ENCODE measurements around the gene DDAH1. TPM values are rescaled to one million over a fixed set of nuclear protein-coding genes. Genes with fewer than 3 reads are reported as not detected.

DDAH1 gene
- total RNA-seq, 1 donor from 2014 or later: 8.3 TPM

DNA sequence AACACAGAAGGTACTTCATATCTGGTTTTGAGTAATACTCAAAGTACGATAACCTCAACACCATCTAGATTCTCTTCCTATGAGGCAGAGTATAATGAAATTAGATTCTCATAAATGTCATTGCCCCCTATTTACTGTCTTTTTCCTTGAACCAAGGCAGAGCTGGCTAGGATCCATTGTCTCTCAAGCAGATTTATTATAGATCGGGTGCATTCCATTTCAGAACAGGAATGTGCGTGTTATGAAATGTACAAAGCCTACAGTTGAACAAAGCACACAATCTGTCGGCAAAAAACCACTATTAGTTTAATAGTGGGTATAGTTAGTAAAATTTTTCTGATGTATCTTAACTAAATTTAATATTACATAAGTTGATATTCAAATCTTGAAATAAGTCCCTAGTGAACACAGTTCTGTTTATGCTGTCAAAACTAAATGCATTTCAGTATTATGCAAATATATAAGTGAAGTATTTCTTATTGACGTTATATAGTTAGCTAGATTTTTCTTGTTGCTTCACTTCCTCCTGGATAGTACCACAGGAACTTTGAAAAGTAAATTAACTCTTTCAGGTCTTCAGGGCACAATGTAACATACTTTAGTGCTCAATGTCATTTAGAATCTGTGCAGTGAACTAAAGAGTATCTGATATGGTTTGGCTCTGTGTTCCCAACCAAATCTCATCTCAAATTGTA, 92.1 kb downstream of the DDAH1 start:
- intact Hi-C loops (cut with DNase I): no loop called here
- DNase-seq (ENCODE audit: missing footprints) (no peak), ATAC-seq (no peak)

DNA sequence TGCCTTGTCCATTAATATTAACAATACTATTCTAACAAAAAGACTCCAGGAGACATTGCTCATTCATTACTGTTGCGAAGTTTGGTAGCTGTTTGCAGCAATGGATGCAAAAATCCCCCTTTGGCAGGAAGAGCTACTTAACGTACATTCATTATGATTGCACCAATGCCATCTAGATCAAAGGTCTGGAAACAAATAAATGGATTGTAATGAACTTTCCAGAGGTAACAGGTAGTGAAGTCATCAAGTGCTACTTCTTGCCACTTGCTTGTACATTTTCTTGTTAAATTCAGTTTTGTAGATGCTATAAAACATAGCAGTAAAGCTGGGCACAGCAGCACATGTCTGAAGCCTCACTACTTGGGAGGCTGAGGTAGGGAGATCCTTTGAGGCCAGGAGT, 93.9 kb downstream of the DDAH1 start:
- DNase-seq (ENCODE audit: missing footprints) (no peak), ATAC-seq (no peak)
- intact Hi-C loops (cut with DNase I): no loop called here

DNA sequence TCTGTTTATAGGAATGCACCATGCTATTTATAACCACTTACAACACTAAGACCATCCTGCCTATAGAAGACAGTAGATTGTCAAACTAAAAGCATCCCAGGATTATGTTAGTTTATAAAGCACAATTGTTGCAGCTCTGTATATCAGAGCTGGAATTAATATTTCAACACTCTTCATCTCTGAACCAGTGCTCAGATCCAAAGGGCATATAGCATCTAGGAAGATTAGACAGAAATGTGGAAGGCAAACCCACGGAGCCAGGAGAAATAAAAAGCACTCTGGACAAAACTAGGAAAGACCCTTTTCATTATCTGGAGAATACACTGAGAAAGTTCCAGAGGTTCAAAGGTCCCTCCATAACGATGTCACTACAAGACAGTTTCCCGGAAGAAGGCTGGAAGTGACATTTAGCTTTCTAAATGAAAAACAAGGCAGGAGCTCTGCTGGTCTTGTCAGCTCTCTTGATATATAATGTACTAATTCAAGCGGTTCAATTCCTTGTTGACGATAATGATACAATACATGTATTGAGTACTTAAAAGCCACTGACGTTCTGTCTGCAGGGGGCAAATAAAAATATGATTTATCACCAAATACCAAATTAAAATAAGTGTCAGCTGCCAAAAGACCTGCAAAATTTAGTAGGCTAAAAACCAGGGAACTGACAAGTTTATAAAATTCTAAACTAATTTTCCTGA, 96.7 kb downstream of the DDAH1 start:
- ATAC-seq (no peak), DNase-seq (ENCODE audit: missing footprints) (no peak)
- intact Hi-C loops (cut with DNase I): no loop called here

DNA sequence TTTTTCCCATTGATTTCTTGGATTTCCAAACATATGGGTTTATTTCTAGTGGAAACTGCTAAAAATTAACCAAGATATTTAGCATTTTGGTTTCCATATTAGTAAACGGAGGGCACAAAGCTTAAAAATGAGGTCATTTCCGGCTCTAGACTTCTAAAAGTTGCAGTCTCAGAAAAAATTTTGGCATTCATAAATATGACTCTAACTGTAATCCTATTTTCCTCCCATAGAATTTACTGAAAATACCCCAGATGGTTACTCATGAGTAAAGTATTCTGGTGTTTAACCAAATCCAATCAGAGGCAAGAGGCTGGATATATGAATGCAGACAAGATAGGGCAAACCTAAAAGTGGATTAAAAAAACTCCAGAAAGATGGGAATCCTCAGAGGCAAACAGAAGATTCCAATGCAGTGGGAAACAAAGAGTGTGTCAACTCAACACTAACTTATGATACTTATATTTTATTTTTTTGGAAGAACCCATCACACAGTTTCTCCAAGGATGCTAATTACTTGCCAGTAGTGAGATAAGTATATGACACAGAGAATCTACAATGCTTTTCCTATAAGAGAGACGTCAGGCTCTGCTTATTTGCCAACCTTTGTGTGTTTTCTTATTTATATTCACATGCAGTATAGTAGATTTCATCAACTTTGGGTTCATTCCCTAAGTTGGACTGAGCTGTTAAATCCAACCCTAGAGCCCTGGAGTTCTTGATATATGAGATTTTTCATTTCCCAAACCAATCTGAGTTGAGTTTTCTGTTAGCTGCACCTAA, 98.4 kb downstream of the DDAH1 start:
- no peak for ATAC-seq
- no peak for DNase-seq (ENCODE audit: missing footprints)
- intact Hi-C loops (cut with DNase I): no loop called here

DNA sequence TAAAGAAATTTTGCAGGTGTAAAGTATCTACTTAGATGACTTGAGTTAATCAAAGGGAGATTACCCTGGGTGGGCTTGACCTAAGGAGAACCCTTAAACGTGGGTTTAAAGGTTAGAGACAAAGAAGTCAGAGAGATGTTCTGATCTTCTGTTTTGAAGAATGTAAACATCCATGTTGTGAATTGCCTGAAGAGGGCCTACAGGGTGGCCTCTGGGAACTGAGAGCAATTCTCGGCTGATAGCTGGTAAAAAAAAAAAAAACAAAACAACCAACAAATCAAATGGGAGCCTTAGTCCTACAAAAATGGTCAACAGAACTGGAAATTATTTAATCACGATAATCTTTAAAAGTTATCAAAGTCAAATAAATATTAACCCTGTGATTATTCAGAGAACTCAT, 99.1 kb downstream of the DDAH1 start:
- ATAC-seq: no peak
- intact Hi-C loops (cut with DNase I): no loop called here
- no peak for DNase-seq (ENCODE audit: missing footprints)

DNA sequence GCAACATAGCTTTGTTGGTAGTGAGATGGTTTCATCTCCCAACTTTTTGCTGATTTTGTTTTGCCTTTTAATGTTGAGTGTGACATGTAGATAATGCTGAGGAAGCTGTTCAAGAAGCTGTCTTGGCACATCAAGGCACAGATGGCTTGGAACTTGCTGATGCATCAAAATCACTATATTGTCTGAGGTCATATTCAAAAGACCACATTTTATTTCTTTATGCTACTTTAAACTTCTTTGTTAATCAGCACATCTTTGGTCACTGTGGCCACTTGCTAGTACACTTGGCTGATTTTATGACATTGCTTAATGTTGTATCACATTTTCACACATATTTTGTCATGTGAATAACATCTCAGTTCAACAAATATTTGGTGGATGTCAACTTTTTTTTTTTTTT, 101.4 kb downstream of the DDAH1 start:
- intact Hi-C loops (cut with DNase I): no loop called here
- DNase-seq (ENCODE audit: missing footprints) (no peak), ATAC-seq (no peak)

DNA sequence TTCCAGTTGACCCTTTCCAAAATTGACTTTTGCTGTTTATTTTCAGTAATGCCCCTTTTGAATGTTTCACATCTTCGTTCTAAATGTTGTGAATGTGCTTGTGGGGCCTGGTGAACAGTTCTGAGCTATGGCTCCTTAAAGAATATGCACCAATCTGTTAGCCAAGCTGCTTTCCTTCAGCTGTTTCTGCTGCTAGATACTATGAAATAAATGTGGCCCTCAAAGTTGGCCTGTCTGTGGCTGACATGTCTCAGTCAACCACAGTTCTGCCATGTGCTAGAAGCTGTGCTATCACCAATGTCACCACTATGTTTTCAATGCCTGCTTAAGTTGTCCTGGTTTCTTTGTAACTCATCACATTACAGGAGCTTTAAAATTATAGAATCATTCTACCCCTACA, 101.9 kb downstream of the DDAH1 start:
- intact Hi-C loops (cut with DNase I): no loop called here
- ATAC-seq: no peak
- DNase-seq (ENCODE audit: missing footprints): no peak

DNA sequence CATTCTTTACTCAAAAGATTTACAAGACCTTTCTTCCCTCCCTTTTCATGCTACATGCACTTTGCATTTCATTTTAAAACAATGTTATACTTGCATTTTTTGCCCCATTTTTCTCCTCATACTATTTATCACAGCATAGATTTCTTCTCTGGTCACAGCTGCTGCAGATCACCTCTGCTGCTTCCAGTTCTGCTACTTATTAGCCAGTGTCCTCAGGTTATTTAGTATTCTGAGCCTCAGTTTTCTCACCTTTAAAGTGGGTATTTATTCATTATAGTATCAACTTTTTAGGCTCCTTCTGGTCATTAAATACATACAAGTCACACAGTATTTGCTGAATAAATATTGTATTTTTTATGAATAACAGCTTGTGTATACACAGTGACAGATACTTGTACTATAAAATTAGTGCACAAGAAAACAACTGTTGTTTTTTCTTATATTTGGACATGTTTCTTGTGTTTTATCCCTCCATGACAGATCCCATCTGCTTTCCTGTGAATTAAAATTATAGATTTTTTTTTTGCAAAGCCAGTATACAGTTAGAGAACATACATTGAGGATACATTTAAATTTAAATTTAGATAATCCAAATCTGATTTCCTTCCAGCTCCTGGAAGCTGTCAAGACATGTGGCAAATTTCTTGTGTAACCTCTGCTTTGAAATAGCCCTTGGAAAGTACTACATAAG, 103.2 kb downstream of the DDAH1 start:
- DNase-seq (ENCODE audit: missing footprints) (no peak), ATAC-seq (no peak)
- intact Hi-C loops (cut with DNase I): no loop called here

DNA sequence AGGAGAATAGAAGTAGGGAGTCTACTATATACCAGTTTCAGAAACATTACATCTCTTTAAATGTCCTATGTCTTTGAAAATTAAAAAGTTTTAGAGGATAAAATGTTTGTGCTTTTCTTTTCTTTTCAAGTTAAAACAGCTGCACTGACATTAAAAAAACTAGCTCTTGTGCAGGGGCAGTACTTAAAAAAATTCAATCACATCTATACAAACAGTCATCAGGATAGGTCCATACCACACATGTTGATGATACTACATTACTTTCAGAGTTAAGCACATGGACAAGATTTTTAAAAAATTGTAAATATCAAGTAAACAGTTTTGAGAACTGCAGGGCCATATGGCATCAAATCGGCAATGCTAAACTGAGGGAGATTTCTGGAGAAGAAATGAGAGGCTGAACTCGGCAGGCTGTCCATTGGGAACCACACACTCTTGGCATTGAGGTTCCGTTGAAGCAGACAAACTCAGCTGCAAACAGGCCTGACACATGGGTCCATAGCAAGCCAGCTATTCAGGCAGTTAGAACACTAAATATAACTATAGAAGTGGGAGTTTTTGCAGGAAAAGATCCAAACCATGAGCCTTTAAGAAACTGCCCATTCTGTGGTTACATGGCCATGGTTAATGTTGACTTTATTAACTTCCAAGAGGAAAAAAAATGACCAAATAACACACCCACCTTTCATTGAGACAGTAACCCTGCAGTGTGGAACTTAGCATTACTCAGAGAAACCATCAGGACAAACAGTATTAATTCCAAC, 104.0 kb downstream of the DDAH1 start:
- ATAC-seq: peak; percentile 75
- intact Hi-C loops (cut with DNase I): no loop called here
- peak; percentile 17 for DNase-seq (ENCODE audit: missing footprints)

DNA sequence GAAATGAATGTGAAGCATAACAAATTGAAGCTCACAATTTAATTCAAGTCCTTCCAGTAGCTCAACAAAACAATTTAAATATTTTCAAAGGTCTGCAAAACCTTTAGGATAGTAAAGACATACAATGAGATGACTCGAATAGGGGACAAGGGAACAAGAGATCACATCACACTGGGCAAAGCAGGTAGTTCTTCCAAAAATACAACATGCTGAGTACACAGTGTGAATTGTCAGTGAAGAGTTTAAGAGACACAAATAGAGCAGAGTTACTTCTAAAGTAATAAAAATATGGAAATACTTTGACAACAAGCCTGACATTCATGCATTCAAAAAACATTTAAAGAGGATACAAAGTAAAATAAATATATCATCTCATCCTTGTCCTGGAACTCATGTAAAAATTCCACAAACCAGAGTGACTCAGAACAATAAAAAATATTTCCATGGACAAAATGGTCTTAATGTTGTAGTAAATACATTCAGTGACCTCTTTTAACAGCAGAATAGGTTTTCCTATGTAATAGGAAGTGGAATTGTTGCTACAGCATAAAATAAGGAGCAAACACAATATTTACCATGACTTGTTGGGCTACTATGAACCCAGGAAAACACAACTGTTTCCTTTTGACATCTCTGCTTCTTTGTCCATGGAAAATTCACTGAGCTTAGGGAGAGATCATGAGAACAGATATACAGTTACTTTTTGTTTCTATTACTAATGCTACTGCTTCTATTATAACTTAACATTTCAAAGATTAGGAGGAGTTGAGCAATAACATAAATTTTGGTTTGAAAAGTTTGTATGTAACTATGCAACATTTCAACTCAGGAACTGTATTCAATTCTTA, 104.9 kb downstream of the DDAH1 start:
- intact Hi-C loops (cut with DNase I): no loop called here
- ATAC-seq: peak; percentile 30
- DNase-seq (ENCODE audit: missing footprints): no peak

DNA sequence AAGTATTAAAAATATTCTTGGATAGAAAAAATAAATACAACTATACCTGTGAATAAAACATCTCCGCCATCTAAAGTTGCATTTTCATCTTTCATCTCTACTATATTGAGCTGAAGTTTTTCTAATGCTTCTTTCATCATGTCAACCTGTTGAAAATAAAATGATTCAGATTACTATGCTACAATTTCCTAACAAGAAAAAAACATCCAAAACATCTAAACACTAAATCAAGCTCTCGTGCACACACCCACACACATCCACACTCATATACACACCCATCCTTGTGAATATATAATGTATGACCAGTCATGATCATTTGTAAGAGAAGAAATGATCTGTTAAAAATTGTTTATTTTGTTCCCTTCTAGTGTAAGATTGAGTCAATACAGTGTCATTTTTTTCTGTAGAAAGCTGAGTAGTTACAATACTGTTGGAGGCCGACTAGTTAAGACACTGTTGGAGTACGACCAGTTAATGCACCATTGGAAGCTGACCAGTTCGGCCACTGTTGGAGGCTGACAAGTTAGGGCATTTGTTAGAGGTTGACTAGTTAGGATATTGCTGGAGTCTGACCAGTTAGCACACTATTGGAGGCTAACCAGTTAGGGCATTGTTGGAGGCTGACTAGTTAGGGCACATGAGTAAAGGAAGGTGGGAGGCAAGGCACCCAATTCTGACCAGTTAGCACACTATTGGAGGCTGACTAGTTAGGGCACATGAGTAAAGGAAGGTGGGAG, 106.1 kb downstream of the DDAH1 start:
- DNase-seq (ENCODE audit: missing footprints) (no peak), ATAC-seq (no peak)
- intact Hi-C loops (cut with DNase I): no loop called here

DNA sequence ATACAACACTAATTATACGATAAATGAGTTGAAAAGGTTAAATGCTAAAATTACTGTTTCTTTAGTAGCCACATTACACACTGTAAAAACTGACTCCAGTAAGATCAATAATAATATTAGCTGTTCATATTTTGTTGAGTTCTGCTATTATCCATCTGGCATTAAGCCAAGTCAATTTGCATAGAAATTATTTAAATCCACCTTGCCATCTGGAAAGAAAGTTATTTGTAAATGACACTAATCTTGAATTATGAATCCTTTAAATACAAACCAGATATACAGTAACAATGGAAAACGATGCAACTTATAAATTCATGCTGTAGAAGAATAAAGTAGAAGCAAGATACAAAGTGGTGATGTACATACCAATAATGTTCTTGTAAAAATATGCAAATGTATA, 107.1 kb downstream of the DDAH1 start:
- ATAC-seq: no peak
- intact Hi-C loops (cut with DNase I): no loop called here
- no peak for DNase-seq (ENCODE audit: missing footprints)

DNA sequence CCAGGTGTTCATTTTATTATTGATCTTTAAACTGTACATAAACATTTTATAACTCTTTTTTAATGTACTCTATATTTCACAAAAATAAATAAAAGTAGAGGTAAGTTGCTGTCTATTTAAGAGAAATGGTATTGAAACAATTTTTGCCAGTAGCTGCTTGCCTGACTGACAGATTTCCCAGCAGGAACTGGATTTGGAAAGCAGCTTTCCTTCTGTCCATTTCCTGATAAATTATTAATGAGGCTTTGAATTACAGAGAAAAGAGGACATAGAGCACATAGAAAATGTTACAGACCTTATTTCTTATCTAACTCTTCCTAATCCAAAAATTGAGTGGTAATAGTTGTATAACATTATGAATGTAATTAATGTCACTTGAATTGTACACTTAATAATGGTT, 108.8 kb downstream of the DDAH1 start:
- DNase-seq (ENCODE audit: missing footprints): no peak
- intact Hi-C loops (cut with DNase I): no loop called here

DNA sequence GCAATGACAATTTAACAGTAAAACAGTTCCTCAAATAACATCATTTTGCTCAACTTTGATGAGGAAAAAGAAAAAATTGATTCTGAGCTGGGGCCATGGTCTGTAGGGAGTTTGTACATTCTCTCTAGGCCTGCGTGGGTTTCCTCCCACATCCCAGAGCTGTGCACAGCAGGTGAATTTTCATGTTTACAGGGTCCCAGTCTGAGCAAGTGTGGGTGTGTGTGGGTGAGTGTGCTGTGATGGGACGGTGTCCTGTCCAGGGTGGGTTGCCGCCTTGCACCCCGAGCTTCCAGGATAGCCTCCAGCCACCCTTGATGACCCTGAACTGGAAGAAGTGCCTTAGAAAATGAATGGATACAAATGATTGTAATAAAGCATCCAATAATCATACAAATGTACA, 112.9 kb downstream of the DDAH1 start:
- DNase-seq (ENCODE audit: missing footprints) (no peak), ATAC-seq (no peak)
- intact Hi-C loops (cut with DNase I): no loop called here

More for the DNA sequence above, 108.8 kb downstream of the DDAH1 start:
- no peak for ATAC-seq

DNA sequence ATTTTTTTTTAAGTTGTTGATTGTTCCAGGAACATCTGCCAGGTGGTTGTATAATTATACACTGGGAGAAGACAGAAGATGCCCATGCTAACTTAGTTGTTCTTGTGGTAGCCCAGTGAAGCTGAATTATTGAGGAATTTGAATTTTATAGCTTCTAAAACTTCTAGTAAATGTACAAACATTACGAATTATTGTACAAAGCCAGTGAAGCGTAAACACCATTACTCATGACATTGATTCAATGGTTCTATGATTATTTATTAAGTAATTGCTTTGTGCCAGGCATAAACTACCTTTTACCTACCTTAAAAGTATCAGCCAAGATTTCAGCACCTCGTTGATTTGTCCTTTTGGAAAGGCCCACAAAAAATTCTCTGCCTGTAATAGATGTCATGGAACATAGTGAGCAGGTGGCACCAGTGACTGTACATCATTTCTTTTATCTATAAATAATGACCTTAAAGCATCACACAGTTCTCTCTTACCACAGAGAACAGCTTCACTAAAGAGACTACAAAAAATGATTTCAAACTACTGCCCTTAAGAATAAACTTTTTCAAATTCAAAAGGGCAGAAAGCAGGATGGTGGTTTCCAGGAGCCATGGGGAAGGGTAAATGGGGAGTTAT, 113.6 kb downstream of the DDAH1 start:
- ATAC-seq (no peak), DNase-seq (ENCODE audit: missing footprints) (no peak)
- intact Hi-C loops (cut with DNase I): no loop called here

DNA sequence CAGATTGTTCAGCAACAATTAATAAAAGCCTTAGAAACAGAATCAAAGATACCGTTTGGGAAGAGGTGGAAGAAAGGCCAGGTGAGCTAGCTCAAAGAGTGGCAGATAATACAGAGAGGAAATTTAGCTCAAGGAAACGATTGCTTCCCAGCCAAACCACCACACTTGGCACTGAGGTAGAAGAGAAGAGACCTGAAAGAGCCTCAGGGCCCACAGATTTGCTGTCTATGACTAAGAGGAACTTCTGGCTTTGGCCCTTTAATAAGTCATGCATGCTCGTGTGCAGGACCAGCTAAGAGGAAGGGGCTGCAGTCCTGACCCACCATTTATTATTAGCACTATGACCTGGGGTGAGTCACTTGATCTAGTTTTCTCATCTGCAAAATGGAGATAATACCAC, 115.7 kb downstream of the DDAH1 start:
- intact Hi-C loops (cut with DNase I): no loop called here
- ATAC-seq (no peak), DNase-seq (ENCODE audit: missing footprints) (no peak)

DNA sequence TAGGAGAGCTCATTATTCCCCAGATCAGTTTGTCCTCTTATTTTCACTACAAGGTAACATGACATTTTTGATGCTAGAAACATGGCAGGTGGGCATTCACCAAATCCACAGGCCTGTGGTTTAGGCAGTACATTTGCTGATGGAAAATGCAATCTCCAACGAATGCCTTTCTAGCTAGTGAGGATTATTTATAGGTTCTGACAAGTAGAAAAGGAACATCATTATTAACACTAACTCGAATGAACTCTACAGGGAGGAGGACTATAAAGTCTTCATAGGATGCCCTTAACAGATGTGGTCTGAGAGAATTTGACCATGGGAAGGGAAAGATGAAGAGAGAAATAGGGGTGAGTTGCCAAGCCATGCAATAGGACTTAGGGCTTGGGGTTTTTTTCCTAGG, 117.1 kb downstream of the DDAH1 start:
- ATAC-seq (no peak), DNase-seq (ENCODE audit: missing footprints) (no peak)
- intact Hi-C loops (cut with DNase I): no loop called here
